HG02610 (cell line): Measurements from ENCODE around the gene ENOX1.
"Not testable (repeated sequence)": the region's sequence is repeated elsewhere in the genome, so short reads cannot be mapped to it uniquely, and the experiment has no call there.

Experiments used
- ATAC-seq: cut with Tn5 transposase; IDR thresholded peaks from one replicate; pipeline ENCODE4 v1.9.1; 2021; ENCODE audit warnings: mild to moderate bottlenecking, moderate library complexity; ENCODE audit not compliant: unreplicated experiment

Gene ENOX1

DNA sequence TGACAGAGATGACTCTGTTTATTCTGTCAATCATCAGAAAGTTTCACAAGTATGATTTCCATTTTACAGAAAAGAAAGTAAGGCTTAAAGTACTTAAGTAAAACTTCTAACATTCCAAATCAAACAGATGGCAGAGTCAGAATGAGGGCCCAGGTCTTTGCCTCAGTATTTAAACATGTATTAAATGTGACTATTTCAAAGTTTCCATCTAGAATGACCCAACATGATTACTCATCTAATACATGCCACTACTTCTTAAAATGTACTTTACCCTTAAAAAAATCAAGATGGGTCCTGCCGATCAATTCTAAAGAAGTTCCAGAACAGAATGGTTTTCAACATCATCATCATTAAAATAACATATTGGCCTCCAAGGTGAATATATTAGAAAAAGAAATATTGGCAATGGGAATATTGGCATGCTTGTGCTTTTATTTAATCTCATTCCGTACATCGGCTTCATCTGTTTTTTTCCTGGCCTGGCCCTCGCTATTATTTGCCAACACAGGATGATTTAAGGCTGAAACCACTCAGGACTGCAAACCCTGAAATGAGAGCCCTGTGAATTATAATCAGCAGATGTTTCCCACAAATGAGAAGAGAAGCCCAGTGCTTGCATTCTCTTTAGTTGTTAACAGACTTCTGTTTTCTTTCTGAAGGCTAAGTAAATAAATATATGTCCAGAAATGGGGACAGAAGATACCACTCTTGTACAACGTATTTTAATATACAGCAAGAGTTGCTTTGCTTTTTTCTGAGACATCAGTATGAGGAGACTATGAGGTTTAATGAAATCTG lies 423.4 kb downstream of the ENOX1 start:
- ATAC-seq: no peak

DNA sequence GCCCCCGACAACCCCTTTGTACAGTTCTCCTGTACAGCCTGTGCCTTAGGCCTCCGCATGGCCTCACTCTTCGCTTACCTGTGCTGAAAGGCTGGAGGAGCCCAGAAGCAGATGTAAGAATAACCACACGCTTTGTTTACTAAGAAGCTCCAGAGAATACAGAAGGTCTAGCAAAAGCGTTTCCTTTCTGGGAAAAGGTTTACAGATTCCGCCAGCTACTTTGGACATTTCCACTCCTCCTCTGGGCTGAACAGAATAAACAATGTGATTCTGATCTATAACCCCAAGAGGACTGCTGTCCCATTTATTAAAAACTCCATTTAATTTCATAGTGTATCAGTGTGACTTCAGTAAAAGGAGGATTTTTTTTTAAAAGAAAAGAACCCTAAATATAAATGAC lies 424.2 kb downstream of the ENOX1 start:
- ATAC-seq: no peak

DNA sequence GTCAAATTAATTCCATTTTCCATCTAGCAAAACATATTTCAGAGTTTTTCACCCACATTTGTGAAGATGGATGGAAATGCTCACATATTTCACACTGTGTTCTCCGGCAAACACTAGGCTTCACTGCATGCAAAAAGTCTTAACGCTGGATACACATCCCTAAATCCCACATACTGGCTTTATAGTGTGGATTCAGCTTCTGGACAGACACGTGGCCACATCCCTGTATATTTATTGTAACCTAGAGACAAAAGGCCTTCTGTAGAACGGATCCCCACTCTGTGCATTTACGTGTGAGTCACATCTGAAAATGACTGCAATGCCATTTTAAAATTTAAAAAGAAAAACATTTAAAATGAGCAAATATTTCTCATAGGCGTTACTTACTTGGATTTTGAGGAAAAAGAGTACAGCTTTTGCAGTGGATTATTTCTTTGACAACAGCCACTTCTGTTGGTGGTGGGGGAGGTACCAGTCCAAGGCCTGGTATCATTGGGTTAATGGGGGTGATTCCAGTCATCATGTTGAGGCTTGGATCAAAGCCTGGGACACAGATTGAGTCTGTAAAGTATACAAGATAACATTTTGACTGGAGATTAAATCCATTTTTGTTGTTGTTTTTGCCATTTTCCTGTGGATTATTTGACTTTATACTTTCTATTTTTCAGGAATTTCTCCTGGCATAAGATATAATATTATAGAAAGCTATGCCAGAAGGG lies 425.7 kb downstream of the ENOX1 start:
- ATAC-seq: no peak

DNA sequence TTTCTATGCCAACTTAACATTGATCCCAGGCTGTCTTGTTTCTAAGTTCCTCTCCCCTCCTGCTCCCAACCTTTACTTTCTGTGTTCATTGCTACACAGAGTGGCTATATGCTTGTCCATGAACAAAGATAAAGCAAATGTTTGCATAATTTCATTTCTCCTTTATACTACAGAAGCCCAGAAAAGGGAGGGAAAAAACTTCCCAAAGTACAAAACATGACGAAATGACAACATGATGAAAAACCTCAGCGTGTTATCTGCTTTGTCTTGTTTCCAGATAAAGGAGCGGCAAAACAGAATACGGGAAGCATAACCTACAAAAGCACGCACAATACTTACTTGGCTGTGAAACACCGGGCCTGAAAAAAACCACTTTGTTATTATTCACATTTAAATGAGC lies 426.6 kb downstream of the ENOX1 start:
- ATAC-seq: no peak

DNA sequence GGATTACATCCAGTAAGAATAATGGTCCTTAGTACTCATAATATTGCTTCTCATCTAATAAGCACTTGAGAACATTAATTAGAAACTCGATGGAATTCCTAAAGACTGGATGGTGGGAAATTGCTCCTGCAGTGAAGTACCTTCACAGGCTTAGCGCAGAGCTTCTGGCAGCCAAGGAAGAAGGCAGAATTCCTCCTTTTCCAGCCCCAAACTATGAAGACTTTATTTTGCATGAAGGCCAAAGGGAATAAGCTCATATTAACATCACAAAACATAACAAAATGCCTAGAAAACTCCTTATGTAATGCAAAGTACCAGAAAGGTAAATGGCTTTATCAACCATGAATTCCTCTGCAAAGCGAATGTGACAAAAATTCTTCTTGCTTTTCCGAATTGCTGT lies 427.2 kb downstream of the ENOX1 start:
- no peak for ATAC-seq

DNA sequence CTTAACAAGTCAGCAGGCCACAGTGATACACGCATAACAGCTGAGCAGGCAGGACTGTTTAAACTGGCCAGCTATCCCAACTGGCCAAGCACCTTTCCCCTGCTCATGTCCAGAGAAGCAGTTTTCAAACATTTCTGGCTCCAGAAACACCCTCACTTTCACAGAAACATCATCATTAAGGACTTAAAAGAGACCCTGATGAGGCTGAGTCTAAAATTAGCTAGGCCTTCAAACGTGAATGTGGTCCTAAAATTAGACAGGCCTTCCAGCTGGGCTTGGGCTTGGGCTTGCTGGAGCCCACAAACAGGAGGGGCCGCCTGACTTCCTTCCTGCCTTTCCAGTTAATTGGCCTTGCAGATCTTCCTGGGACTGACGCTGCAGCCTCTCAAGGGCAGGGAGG lies 429.2 kb downstream of the ENOX1 start:
- ATAC-seq: no peak

DNA sequence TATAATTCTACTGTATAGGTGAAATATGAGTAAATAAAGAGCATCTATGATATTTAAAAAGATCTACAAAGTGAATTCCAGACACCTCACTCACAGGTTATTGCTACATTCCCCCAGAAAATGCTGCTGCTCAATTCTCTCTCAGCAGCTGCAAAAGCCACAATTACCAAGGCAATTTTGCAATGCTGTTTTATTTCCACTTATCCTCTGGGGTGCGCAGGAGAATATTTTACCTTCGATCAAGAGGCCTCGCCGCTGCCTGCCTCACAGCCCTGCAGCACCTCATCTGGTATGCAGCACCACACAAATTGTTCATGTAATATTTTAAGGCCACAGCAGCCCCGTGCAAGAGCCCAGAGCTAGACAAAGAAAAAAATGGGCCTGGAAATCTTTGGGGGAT lies 430.2 kb downstream of the ENOX1 start:
- no peak for ATAC-seq

DNA sequence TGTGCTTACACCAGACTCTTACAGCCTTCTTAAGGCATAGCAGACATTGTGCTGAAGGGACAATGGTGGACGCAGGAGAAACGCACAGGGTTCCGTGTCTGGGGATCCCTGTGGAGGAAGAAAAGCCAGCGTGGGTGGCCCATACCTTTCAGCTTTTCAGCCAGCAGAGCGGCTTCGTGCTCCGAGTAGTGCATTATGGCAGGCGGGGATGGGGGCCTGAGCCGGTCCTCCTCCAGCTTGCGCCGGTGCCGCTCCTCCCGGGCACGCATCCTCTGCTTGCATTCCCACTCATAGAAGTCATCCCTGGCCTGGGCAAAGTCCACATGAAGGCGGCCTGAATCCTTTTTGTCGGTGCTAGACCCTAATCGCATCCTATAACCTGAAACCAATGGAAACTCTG lies 431.0 kb downstream of the ENOX1 start:
- no peak for ATAC-seq

DNA sequence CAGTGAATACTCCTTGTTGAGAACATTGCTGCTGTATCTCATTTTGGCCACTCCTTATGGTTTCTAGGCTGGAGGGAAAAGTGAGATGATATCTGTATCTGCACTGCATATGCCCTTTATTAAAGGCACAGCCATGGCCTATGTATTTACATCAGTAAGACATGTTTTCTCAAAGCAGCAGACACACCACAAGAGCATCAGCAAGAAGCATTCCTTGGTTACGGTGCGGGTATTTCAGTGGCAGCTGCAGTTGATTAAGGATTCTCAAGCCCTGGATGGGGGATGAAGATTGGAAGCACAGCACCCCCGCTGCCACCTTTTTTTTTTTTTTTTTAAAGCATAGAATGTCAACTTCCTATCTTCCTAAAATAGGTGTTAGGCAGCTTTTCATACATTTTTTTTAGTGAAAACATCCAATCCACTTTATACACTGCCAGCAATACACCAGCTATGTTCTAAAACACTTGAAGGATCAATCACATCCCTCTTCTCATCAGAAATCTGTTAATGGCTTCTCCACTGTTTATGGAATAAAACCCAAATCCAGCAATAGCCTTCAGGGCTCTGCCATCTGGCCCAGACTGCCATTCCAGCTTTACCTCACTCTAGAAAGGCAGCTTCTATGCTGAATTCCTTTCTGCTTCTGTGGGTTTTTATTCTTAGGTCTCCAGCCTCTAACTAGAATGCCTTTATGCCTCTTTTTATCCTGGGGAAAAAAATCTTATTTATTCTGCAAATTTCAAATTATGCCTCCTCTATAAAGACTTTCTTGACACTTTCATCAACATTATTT lies 432.4 kb downstream of the ENOX1 start:
- ATAC-seq: no peak

DNA sequence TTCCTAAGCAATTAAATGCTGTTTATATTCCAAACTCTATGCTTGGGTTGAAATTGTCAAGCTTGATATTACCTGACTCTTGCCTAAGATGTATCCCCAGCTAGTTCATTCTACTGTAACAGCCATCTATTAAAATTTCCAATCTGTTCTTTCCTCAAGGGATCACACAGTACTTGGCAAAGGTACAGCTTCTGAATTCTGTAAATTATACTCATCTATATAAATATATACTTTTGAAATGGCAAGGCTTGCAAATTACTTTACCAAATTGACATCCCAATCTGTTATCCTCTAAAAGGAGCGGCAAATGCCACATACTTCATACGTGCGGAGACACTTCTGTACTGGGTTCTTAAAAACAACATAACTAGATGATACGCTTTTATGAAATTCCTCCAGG lies 433.1 kb downstream of the ENOX1 start:
- no peak for ATAC-seq

DNA sequence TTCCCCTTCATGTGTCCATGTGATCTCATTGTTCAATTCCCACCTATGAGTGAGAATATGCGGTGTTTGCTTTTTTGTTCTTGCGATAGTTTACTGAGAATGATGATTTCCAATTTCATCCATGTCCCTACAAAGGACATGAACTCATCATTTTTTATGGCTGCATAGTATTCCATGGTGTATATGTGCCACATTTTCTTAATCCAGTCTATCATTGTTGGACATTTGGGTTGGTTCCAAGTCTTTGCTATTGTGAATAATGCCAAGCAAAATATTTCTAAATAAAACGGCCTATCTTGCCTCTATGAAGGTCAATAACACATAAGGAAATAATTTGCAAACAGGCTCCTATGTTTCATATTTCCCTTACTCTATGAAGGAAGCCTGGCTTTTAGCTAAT lies 435.2 kb downstream of the ENOX1 start:
- ATAC-seq: not testable (repeated sequence)

DNA sequence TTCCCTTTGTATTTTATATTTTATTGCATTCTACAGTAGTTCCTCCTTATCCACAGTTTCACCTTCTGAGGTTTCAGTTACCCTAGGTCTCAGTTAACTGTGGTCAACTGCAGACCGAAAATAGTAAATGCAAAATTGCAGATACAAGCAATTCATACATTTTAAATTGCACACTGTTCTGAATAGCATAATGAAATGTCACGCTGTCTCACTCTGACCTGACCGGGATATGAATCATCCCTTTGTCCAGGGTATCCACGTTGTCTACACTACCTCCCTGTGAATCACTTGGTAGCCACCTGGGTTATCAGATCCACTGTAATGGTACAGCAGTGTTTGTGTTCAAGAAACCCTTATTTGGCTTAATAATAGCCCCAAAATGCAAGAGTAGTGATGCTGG lies 438.4 kb downstream of the ENOX1 start:
- no peak for ATAC-seq

DNA sequence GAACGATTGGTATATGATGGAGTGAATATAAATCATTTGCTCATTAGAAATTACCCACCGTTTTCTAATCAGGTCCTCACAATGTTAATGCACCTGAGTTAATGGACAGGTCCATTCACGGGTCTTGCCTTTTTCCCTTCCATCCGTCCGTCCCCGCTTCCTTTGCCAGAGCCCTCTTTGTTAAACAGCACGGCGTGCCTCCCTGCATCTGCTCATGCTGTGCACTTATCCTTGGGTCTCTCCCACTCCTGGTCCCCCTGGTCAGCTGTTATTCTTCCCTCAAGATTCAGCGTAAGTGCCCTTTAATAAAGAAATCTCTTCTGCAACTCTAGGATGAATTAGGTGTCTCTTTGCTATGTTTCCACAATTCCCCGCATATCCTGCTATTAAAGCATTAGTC lies 438.9 kb downstream of the ENOX1 start:
- ATAC-seq: no peak

DNA sequence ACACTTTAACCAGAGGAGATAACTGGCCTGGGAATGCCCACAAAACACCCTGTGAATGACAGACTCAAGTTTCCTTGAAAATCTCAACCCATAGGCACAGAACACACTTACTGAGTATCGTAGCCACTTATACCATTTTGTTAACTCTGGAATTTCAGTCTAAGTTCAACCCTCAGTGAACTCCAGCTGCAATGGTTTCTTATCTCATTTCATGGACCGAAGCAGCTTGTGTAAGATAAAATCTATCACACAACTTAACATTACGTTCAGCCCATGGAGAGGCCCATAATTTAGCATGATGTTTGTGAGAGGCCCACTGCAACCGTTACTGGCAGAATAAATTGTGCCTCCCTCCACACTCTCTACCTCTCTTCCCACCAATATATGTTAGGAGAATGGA lies 440.3 kb downstream of the ENOX1 start:
- no peak for ATAC-seq

DNA sequence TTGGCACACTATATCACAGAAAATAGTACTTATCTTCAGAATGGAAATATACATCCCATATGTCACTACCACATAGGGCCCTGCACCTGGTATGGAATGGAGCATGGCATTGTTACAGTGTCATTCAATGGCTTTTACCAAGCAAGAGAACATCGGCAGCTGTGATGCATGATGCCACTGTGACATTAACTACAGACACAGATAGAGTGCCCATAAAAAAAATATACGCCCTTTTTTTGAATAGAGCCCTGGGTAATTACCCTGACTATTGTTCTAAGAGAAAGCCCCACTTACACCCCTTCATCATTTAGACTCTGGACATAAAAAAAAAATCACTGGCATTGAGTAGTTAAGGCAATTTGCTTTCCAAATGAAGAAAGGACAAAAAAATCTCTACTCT lies 443.1 kb downstream of the ENOX1 start:
- no peak for ATAC-seq

DNA sequence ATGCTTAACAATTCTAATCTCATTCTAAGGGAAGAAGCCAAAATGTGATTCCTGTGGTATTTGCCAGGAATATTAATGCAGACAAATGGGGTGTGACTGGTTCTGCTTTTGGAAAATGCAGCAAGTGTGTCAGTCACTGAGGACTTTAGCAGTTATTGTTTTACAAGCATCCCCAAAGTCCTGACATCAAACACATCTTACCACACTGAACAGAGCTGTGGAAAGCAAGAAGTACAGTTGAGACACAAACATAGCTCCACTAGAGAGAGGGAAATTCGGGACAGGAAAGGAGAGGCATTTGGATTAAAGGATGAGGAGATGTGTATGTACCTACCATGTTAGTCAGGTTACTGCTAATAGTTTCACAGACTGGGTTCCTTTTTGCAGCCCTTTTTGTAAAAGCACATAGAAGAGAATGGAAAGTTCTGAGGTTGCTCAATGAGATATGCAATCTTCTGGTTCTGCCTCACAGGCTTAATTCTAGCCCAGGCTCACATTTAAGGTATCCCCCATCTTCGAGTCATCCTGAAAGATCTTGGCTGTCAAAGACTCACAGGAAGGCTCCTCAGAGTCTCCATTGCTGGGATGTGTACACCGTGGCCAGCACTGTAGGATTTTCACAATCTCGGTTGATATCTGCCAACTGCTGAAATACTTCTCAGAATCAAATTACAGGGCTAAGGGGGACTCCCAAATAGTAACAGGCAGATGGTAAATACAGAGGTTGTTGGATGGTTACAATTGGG lies 446.8 kb downstream of the ENOX1 start:
- no peak for ATAC-seq

DNA sequence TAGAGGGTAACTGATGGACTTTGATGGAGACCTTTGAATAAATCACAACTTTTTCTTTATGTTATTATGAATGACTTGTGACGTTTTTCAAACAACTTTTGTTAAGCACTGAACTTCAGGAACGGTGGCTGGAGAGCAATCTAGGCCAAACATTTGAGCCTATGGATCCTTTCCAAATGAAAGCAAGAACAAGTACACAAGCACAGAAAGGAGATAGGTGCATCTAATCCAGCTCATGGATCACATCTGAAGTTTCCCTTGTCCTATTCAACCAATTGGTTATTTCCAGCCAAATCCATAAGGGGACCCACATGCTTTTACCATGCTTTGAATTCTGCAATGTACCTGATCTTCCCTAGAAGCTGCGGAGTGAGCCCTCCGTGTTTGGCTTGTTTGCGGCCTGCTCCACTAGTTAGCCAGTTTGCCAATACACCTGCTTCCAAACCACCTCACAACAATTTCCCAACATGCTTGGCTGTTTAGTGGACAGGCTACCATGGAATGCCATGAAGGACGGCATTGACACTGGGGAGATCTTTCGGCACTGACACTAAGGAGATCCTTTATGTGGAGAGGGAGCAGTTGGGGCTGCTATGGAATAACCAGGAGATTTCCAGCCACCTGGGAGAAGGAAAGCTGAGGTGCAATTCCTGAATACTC lies 447.5 kb downstream of the ENOX1 start:
- ATAC-seq: no peak

DNA sequence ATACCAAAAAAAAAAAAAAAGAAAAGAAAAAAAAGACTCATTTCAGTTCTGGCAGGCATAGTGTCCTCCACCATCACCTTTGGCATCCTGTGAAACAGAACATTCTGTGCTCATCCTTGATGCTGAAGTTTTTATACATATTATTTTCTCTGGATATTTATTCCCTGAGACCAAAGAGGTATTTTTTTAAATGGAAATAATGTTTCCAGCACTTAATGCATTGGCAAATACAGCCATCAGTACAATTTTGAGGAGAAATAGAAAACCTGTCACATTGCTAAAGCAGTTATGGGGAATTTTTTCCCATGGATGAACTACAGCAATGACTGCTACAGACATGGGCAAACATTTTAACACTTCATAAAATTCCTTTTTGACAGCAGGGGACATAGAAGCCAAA lies 451.0 kb downstream of the ENOX1 start:
- no peak for ATAC-seq

DNA sequence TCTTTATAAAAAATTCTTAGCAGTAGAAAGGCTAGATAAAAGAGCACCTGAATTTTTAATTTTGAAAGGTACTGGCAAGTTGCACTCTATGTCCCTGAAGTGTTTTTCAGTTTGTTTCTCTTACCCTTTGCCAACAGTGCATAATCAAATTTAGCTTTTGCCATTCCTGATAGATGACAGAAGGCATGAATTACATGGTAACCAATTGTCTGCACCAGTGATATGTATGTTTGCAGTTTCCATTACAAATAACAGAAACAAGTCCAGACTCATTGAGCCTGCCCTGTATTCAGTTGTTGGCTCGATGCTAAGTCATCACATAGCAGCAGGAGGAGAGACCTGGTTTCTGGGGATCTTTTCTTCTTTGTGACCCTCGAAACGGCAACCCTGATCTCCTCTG lies 453.6 kb downstream of the ENOX1 start:
- ATAC-seq: no peak

DNA sequence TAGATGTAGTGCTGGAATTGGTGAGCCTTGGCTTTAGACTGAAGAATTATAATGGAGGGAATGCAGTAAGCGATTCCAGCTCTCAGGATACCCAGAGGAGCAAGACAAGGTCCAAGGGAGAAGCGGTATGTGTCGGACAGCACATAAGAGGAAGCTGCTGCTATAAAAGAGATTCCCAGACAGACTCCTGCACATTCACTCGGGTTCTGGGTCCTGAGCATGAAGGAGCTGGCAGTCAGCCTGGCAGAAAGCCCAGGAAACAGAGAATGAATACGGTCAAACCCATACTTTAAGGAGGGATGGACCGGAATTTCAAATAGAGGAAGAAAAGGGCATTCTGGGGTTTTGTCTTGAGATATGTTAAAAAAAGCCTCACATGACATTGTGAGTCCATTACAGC lies 455.1 kb downstream of the ENOX1 start:
- ATAC-seq: no peak

DNA sequence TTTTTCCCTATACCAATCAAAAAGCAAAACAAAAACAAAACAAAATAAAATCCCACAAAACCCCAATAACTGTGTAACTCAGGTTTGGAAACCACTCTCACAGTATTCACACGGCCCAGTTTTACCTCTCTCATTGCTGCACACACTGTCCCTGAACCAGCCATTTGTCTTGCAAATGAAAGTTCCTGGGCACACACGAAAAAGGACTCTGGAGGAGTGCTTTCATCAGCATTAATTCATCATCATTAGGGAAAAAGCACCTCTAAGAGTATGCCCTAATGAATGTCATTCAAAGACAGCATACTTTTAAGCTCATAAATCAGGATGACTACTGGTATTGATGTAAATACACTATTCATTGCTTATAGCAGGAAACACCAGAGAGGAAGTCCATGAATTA lies 457.1 kb downstream of the ENOX1 start:
- ATAC-seq: no peak
